GM21529 (cell line): Measurements from ENCODE around the gene DUS3L.
"Not testable (repeated sequence)": the region's sequence is repeated elsewhere in the genome, so short reads cannot be mapped to it uniquely, and the experiment has no call there.

Experiments
- ATAC-seq: cut with Tn5 transposase; IDR thresholded peaks from one replicate; pipeline ENCODE4 v1.9.1; 2021; ENCODE audit not compliant: unreplicated experiment

Gene DUS3L

GRCh38 chr19:5801796-5802619 lies 11.0 kb upstream of the DUS3L start:
- no peak for ATAC-seq

DNA sequence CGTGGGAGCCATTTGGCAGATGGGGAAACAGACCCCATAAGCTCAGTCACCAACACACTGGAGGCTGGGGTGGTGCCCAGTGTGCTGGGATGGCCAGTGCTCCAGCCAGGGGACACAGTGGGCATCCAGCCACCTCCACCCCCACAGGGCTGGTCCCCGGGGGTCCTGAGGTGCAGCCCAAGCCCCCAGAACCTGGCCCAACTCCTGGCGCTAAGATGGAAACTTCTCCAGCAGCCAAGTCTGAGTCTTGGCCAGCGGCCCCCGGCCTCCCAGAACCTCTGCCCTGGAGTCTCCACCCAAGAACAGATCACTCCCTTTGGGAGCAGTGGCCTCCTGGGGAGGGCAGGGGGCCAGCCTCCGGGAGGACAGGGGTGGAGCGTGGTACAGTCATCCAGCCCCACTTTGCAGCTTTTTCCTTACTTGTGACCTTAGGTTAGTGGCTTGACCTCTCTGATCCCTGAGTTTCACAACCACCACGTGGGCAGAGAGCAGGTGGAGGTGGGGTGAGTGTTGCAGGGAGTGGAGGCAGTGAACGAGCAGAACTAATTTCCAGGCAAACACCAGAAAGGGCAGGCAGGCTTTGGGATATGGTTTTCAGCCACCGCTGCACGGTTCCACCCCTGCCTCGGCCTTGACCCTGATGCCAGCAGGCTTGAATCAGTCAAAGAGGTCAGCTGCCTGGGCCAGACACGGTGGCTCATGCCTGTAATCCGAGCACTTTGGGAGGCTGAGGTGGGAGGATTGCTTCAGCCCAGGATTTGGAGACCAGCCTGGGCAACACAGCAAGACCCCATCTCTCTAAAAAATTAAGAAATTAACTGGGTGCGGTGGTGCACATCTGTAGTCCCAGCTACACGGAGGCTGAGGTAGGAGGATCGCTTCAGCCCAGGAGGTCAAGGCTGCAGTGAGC lies 9.7 kb upstream of the DUS3L start:
- no peak for ATAC-seq

GRCh38 chr19:5799247-5800241 lies 8.6 kb upstream of the DUS3L start:
- no peak for ATAC-seq

- no peak for ATAC-seq
These were observed 7.3 kb upstream of the DUS3L start for GRCh38 chr19:5798244-5798643.

- no peak for ATAC-seq
These were observed 4.5 kb upstream of the DUS3L start for GRCh38 chr19:5795382-5795919.

- ATAC-seq = no peak
These were observed 2.2 kb upstream of the DUS3L start for GRCh38 chr19:5793188-5793587.

DNA sequence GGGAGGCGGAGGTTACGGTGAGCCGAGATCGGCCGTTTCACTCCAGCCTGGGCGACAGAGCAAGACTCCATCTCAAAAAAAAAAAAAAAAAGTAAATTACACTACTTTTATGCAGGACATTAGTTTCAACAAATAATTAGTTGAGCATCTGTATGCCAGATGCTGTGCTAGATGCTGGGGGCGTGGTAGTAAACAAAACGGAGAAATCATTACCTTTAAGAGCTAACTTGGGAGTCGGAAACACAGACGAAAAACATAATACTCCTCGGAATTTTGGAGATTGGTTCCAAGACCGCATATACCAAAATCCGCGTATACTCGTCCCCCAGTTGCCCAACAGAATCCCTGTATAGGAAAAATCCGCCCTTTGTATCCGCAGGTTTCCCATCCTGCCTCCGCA lies 1.3 kb upstream of the DUS3L start:
- no peak for ATAC-seq

DNA sequence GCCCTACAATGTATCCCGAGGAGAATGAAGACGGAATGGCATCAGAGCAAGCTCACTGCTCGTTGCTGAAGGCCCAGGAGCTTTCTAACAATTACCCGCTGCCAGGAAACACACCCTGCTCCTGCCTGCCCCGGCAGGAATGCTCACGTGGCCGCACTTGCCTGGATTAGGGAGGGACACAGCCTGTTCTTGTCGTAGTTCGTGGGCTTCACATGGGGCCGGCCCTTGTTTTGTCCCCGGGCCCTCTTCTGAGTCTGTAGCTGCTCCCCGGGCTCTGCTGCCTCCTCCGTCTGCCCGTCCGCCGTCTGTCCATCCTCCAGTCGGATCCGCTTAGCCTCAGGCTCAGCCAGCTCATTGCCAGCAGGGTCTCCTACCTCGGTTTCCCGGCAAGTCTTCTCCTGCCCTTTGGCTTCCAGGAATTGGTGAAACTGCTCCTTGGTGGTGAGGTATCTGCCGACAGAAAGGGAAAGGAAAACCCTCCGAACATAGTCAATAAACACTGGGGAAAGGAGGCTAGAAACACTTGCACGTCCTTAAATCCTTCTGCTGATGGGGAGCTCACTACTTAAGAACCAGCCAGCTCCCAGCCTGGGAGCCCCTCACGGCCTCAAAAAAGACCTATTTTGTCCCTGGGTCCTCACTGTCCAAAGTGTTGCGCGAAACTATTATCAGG lies 941 bp downstream of the DUS3L start:
- ATAC-seq = no peak

- no peak for ATAC-seq
These were observed 1.6 kb downstream of the DUS3L start for GRCh38 chr19:5789351-5789761.

DNA sequence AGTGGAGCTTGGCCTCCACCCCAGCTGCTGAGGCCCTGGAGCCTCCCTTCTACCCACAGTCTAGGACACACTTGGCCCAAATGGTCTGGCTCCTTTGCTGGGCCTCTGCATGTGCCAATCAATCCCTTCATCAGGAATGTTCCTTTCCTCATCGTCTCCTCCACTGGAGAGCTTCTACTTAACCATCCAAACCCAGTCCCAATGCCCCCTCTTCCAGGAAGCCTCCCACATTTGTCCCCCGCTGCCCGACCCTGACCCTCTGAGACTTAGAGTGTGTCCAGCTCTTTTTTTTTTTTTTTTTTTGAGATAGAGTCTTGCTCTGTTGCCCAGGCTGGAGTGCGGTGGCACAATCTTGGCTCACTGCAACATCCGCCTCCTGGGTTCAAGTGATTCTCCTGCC lies 2.5 kb downstream of the DUS3L start:
- ATAC-seq = no peak

DNA sequence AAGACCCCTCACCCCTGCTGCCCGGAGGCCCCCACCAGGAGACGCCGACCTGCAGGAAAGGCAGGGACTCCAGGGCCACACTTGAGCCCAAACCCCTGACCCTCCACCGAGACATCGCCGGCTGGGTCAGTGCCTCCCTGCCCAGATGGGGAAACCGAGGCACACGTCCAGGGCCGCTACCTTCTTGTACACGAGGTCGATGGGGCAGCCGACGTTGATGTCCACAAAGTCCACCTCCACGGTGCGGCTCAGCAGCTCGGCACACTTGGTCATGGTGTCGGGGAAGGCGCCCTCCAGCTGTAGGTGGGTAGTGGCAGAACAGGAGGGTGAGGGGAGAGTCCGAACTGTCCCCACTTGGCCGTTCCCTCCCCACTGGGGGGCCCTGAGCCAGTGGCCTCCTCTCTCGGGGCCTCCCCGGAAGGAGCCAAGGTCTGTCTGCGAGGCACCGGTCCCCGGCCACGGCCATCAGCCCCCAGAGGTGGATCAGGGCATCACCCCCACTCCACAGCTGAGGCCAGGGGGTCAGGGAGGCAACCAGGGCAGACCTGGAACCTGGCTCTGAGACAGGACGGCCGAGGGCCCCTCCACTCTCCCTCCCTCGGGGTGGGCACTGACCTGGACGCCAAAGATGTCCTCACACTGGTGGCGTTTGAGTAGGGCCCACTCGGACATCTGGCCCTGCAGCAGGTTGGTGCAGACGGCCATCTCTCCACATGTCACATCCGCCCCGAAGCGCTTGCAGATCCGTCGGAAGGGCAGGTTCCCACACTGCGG lies 3.4 kb downstream of the DUS3L start:
- ATAC-seq = no peak

DNA sequence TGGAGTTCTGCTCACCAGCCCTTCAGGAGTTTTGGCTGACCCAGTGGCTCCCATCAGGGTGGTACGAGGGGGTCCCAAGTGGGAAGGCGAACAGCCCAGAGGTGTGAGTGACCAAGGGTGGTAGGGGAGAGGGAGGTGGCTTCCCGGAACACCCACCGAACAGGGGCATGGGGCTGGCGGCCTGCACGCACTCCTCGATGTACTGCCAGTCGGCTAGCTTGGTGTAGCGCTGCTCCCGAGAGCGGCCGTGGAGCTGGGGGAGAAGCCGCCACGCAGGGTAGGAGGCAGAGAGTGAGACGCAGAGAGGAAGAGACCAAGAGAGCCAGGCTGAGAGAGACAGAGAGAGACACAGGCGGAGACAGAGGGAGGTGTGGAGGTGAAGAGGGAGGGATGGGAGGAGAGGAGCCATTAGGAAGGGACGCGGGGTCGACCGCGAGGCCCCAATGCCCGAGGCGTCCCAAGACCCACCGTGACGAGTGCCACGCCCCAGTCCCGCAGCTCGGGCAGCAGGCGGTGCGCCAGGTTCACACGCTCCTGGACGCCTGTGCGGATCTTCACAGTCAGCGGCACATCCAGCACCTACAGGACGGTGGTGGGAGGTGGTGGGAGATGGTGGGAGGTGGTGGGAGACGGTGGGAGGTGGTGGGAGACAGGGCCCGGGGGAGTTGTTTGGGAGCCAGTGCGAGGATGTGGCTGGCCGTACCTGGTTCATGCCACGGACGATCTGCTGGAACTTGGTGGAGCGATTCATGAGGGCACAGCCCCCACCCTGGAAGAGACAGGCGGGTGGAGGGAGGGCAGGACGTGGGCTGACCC lies 4.2 kb downstream of the DUS3L start:
- no peak for ATAC-seq

- ATAC-seq = no peak
These were observed 5.5 kb downstream of the DUS3L start for GRCh38 chr19:5785423-5785822.

DNA sequence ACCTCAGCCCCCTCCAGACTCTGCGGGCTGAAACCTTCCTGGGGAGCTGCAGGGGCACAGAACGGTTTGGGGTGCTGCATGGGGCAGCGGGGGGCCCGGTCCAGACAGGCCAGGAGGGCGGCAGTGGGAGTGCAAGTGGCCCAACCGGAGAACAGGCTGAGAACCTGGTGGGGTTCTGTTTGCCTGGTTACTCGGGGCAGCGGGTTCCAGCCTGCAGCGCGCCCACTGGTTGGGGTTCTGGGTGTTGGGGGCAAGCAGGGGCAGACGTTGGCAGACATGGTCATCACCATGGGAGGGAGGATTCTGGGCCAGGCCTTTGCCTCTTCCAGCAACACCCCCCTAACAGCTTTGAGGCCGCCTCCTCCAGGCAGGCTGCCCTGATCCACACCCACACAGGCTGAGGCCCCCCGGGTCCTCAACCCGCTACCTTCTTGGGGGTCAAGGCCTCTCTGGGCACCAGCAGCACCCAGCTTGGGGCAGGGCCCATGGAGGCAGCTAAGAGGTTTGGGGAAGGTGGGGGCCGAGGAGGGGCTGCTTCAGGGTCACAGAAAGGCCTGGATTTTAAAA lies 6.3 kb downstream of the DUS3L start, which contains the start of gene PRR22:
PRR22 (minus strand) TSS at position 166 of the 567 bp plus-strand sequence; CDS start at position 80, 86 bp downstream.
- no peak for ATAC-seq

- no peak for ATAC-seq
These were observed 7.7 kb downstream of the DUS3L start for GRCh38 chr19:5782945-5783919.

GRCh38 chr19:5782322-5782721 lies 8.6 kb downstream of the DUS3L start:
- no peak for ATAC-seq

- not testable (repeated sequence) for ATAC-seq
These were observed 10.0 kb downstream of the DUS3L start for GRCh38 chr19:5780916-5781315.
